OCI-LY7 (cell line): Measurements from ENCODE around the gene ZNF429.
"Not testable (repeated sequence)": the region's sequence is repeated elsewhere in the genome, so short reads cannot be mapped to it uniquely, and the experiment has no call there.

Source experiments
- EZH2phosphoT487 ChIP-seq: fragments of 200-600 bp; sonication (generic); IDR thresholded peaks from 2 replicates; pipeline ENCODE4 v1.6.1; 2018; ENCODE audit warnings: low read depth, borderline replicate concordance, mild to moderate bottlenecking, mixed run types, antibody characterized with exemption, low read length, moderate library complexity, mixed read lengths
- TF ChIP-seq, protein P1 (sequence below): fragments of 200-600 bp; sonication (generic); conservative IDR thresholded peaks from 2 replicates; pipeline ENCODE4 v1.5.1; 2014; ENCODE audit warnings: mild to moderate bottlenecking, antibody characterized with exemption, low read length, moderate library complexity, mixed read lengths

- TF ChIP-seq, protein P1, sequence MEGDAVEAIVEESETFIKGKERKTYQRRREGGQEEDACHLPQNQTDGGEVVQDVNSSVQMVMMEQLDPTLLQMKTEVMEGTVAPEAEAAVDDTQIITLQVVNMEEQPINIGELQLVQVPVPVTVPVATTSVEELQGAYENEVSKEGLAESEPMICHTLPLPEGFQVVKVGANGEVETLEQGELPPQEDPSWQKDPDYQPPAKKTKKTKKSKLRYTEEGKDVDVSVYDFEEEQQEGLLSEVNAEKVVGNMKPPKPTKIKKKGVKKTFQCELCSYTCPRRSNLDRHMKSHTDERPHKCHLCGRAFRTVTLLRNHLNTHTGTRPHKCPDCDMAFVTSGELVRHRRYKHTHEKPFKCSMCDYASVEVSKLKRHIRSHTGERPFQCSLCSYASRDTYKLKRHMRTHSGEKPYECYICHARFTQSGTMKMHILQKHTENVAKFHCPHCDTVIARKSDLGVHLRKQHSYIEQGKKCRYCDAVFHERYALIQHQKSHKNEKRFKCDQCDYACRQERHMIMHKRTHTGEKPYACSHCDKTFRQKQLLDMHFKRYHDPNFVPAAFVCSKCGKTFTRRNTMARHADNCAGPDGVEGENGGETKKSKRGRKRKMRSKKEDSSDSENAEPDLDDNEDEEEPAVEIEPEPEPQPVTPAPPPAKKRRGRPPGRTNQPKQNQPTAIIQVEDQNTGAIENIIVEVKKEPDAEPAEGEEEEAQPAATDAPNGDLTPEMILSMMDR: not testable (repeated sequence)
- TF ChIP-seq EZH2phosphoT487: not testable (repeated sequence)
These were observed 5.7 kb downstream of the ZNF429 start for GRCh38 chr19:21511058-21511457.
